Mesendoderm (in vitro differentiated cells): ENCODE measurements around the gene ALAS2. TPM values are rescaled to one million over a fixed set of nuclear protein-coding genes. Genes with fewer than 3 reads are reported as not detected.
"Not testable (repeated sequence)": the region's sequence is repeated elsewhere in the genome, so short reads cannot be mapped to it uniquely, and the experiment has no call there.

Experiments
- DNase-seq: peaks from one replicate; pipeline ENCODE4 v3.0.0; 2013
- H2AK5ac ChIP-seq: 2 replicates; pipeline ENCODE4 v1.6.1; 2013; ENCODE audit warnings: low read length, inconsistent platforms
- H2BK120ac ChIP-seq: 2 replicates; pipeline ENCODE4 v1.6.1; 2013; ENCODE audit warnings: low read depth, mild to moderate bottlenecking, low read length, moderate library complexity, mixed read lengths
- H2BK15ac ChIP-seq: replicated peaks from 2 replicates; pipeline ENCODE4 v1.6.1; 2013; ENCODE audit warnings: low read depth, mild to moderate bottlenecking, moderate library complexity
- H2BK5ac ChIP-seq: 2 replicates; pipeline ENCODE4 v1.6.1; 2013; ENCODE audit warnings: low read length, inconsistent platforms
- H3K18ac ChIP-seq: 2 replicates; pipeline ENCODE4 v1.6.1; 2013; ENCODE audit warnings: mild to moderate bottlenecking, low read length, mixed read lengths
- H3K23ac ChIP-seq: one replicate; pipeline ENCODE4 v1.6.1; 2013; ENCODE audit warnings: low read length
- H3K27ac ChIP-seq: 2 replicates; pipeline ENCODE4 v1.5.1; 2013; ENCODE audit warnings: low read depth, mild to moderate bottlenecking, inconsistent platforms, low read length, moderate library complexity
- H3K27me3 ChIP-seq: 2 replicates; pipeline ENCODE4 v1.6.1; 2013; ENCODE audit warnings: low read length, control low read depth, mild to moderate bottlenecking, inconsistent platforms; ENCODE audit not compliant: insufficient read depth, poor library complexity
- H3K36me3 ChIP-seq: 2 replicates; pipeline ENCODE4 v1.6.1; 2013; ENCODE audit warnings: low read length, inconsistent platforms; ENCODE audit not compliant: control insufficient read depth, insufficient read depth
- H3K4ac ChIP-seq: one replicate; pipeline ENCODE4 v1.6.1; 2013; ENCODE audit warnings: low read depth, mild to moderate bottlenecking, low read length, moderate library complexity
- H3K4me1 ChIP-seq: 2 replicates; pipeline ENCODE4 v1.6.1; 2013; ENCODE audit warnings: low read depth, low read length, inconsistent platforms; ENCODE audit not compliant: control insufficient read depth
- H3K4me2 ChIP-seq: 2 replicates; pipeline ENCODE4 v1.6.1; 2013; ENCODE audit warnings: low read length
- H3K4me3 ChIP-seq: 2 replicates; pipeline ENCODE4 v1.5.1; 2013; ENCODE audit warnings: mild to moderate bottlenecking, low read length
- H3K56ac ChIP-seq: one replicate; pipeline ENCODE4 v1.6.1; 2013; ENCODE audit warnings: low read length
- H3K79me1 ChIP-seq: 2 replicates; pipeline ENCODE4 v1.6.1; 2013; ENCODE audit warnings: low read length, inconsistent platforms
- H3K79me2 ChIP-seq: 2 replicates; pipeline ENCODE4 v1.6.1; 2013; ENCODE audit warnings: mild to moderate bottlenecking, low read length; ENCODE audit not compliant: control insufficient read depth, insufficient read depth
- H3K9ac ChIP-seq: 2 replicates; pipeline ENCODE4 v1.6.1; 2013; ENCODE audit warnings: low read length, inconsistent platforms
- H4K5ac ChIP-seq: one replicate; pipeline ENCODE4 v1.6.1; 2013; ENCODE audit warnings: low read length
- H4K8ac ChIP-seq: one replicate; pipeline ENCODE4 v1.6.1; 2013; ENCODE audit warnings: low read depth, mild to moderate bottlenecking, control low read depth, low read length, moderate library complexity
- WGBS: extraction: QIAGEN DNeasy Blood & Tissue Kit; methylation state at CpG from one replicate; pipeline ENCODE4 v1.1.7; 2013; ENCODE audit warnings: low lambda C conversion rate, missing lambda C conversion rate; ENCODE audit not compliant: insufficient coverage; ENCODE audit errors: extremely low coverage; 5-methylcytosine and 5-hydroxymethylcytosine counted together
- polyA plus RNA-seq, 2 experiments: library from polyadenylated mRNA; stranded (reverse); fragments of 200-250 nt; gene quantifications; one replicate each; pipeline ENCODE4 v1.2.3, GENCODE V29; 2013

Gene ALAS2, protein sequence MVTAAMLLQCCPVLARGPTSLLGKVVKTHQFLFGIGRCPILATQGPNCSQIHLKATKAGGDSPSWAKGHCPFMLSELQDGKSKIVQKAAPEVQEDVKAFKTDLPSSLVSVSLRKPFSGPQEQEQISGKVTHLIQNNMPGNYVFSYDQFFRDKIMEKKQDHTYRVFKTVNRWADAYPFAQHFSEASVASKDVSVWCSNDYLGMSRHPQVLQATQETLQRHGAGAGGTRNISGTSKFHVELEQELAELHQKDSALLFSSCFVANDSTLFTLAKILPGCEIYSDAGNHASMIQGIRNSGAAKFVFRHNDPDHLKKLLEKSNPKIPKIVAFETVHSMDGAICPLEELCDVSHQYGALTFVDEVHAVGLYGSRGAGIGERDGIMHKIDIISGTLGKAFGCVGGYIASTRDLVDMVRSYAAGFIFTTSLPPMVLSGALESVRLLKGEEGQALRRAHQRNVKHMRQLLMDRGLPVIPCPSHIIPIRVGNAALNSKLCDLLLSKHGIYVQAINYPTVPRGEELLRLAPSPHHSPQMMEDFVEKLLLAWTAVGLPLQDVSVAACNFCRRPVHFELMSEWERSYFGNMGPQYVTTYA
- polyA plus RNA-seq (2013, experiment 1 of 2) = 0.20 TPM
- 0.14 TPM for polyA plus RNA-seq (2013, experiment 2 of 2)

DNA sequence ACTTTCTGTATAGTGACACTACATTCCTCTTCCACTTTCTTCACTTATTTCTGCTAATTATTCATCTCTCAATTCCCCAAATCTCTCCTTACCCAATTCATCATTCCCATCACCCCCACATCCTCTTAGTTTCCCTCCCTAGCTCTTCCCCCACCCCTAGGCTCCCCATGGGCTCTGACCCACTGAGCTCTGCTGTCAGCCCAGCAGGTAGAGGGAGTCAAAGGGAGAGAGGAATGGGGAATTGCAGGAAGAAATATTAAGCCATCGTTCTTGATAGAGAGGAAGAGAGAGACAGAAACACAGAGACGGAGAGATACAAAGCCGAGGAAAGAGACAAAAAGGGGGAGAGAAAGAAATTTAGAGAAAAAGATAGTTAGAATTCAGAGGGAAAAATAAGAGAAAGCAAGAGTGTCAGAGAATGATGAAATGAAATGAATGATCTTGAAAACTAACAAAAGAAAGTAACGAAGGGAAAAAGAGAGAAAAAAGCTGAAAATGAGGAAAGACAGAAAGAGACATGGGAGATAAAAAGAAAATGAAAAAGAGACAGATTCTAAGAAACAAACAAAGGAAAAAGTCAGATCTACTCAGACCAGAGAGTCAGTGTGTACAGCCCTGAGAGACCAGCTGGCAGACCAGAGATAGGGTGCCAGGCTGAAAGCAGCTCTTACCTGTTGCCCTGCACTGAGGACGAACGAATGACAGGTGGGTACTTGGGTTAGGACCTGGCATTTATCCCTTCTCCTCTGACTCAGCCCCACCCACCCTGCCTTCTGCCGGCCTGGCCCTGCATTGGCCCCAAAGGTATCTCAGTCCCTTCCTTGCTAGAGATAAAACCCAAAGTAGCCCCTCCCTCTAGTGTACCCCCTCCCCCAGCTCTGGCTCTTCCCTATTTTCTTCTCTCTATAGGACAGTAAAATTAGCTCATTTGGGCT lies at the start of gene ALAS2:
Gene ALAS2, minus strand, starts transcription at position 707 of the 935 bp plus-strand sequence. CDS start 4,977 bp downstream, outside the sequence.
- Histone ChIP-seq H3K27ac (no peak within 1 kb of the TSS), H3K4me3 (no peak within 1 kb of the TSS), H3K4me2 (no peak within 1 kb of the TSS), H3K23ac (no peak within 1 kb of the TSS), H3K79me1 (no peaks in the 10 kb centered on the region), H4K5ac (no peak within 1 kb of the TSS), H3K4me1 (no peaks in the 10 kb centered on the region), H3K36me3 (no peaks in the 10 kb centered on the region), H3K18ac (no peak within 1 kb of the TSS), H3K4ac (no peak within 1 kb of the TSS), H3K56ac (no peak within 1 kb of the TSS), H3K27me3 (no peaks in the 10 kb centered on the region), H2BK15ac (no peak within 1 kb of the TSS), H2BK5ac (no peak within 1 kb of the TSS), H4K8ac (no peak within 1 kb of the TSS), H2BK120ac (no peak within 1 kb of the TSS), H2AK5ac (no peak within 1 kb of the TSS), H3K9ac (no peak within 1 kb of the TSS), H3K79me2 (no peaks in the 10 kb centered on the region)
- no CpG with 5 or more reads among the region's 7 CpGs for WGBS
- DNase-seq = no peak

DNA sequence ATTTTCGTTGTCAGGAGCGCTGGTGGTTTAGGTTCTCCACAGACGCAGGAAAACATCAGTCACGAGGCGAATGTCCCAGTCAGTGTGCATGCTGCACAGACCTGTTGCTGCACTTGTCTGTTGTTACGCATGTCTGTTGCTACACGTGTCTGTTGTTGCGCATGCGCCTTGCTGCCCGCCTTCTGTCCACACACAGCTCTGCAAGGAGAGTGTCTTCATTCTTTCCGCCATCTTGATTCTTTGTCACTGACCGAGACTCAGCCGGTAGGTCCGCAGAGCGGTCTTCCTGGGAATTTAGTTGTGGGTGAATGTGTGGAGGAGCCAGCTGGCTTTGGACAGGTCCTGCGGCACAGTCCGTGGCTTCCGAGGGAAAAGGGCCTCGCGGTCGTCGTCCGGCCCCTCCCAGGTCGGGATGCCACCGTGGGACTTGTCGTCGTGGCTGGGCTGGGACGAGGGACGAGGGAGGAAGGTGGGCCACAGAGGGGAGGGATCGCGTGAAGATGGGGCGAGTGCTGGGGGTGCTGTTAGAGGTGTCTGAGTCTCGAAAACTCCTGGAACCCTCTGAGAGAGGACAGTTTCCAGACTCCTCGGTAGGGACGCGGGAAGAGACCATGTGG lies 44.2 kb upstream of the ALAS2 start, which contains the start of gene PAGE2B:
Gene PAGE2B, plus strand, starts transcription at position 180 of the 617 bp plus-strand sequence. CDS start 1,012 bp downstream, outside the sequence.
- Histone ChIP-seq H2AK5ac (no peak within 1 kb of the TSS), H3K4me1 (no peaks in the 10 kb centered on the region), H2BK120ac (no peak within 1 kb of the TSS), H3K23ac (no peak within 1 kb of the TSS), H3K18ac (no peak within 1 kb of the TSS), H3K79me1 (no peaks in the 10 kb centered on the region), H3K79me2 (no peaks in the 10 kb centered on the region), H2BK15ac (no peak within 1 kb of the TSS), H3K9ac (no peak within 1 kb of the TSS), H4K8ac (no peak within 1 kb of the TSS), H3K4ac (no peak within 1 kb of the TSS), H3K27me3 (no peaks in the 10 kb centered on the region), H4K5ac (no peak within 1 kb of the TSS), H3K27ac (no peak within 1 kb of the TSS), H3K56ac (no peak within 1 kb of the TSS), H3K4me2 (no peak within 1 kb of the TSS), H3K4me3 (no peak within 1 kb of the TSS), H3K36me3 (no peaks in the 10 kb centered on the region), H2BK5ac (no peak within 1 kb of the TSS)
- DNase-seq = no peak
- WGBS = no CpG with 5 or more reads among the region's 36 CpGs

- Histone ChIP-seq H2BK15ac (no peak overlapping the region), H2BK5ac (no peak overlapping the region), H3K79me1 (no peaks in the 10 kb centered on the region), H4K5ac (no peak overlapping the region), H3K9ac (no peak overlapping the region), H3K23ac (no peak overlapping the region), H3K4ac (no peak overlapping the region), H2AK5ac (no peak overlapping the region), H3K18ac (no peak overlapping the region), H3K4me3 (no peak overlapping the region), H3K4me2 (no peak overlapping the region), H2BK120ac (no peak overlapping the region), H3K56ac (no peak overlapping the region), H3K36me3 (no peaks in the 10 kb centered on the region), H4K8ac (no peak overlapping the region), H3K27me3 (no peaks in the 10 kb centered on the region), H3K79me2 (no peaks in the 10 kb centered on the region), H3K27ac (no peak overlapping the region), H3K4me1 (no peaks in the 10 kb centered on the region)
- DNase-seq = no peak
- no CpG with 5 or more reads among the region's 3 CpGs for WGBS
Measured at GRCh38 chrX:55072286-55072685, 41.5 kb upstream of the ALAS2 start.

GRCh38 chrX:55067180-55067579 lies 36.4 kb upstream of the ALAS2 start:
- H3K27me3 ChIP-seq, H2BK120ac ChIP-seq, H3K4me3 ChIP-seq, H4K8ac ChIP-seq, H3K4me2 ChIP-seq, H3K79me2 ChIP-seq, H3K9ac ChIP-seq, DNase-seq, H3K79me1 ChIP-seq, H3K4me1 ChIP-seq, H3K4ac ChIP-seq, H2AK5ac ChIP-seq, H4K5ac ChIP-seq, H2BK5ac ChIP-seq, H3K36me3 ChIP-seq, H2BK15ac ChIP-seq, H3K18ac ChIP-seq, H3K23ac ChIP-seq, H3K27ac ChIP-seq, H3K56ac ChIP-seq: not testable (repeated sequence)
- no CpG with 5 or more reads among the region's 2 CpGs for whole genome bisulfite sequencing

DNA sequence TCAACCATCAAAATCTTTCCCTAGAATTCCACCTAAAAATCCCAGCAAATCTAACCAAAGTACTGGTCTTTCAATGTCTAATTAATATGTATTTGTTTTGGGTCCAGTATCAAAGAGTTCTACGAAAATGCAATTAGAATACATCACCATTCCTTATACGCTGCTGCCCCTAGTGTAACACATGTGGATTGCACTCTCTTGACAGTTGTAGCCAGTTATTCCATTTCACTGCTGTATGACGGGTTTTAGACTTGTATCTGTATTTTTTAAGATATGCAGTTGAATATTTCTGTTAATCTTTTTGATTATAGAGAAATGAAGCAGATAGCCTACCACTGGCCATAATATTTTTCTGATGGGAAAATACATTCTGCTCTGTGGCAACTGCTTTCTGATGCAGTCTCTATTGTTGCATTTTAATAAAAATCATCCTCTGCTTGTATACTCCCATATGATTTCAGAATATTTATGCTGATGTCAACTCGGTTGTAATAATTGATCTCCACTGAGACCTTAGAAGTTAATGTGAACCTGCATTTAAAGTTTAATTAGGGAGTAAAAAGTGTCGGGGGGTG lies 27.0 kb upstream of the ALAS2 start:
- no peak overlapping the region for H4K5ac ChIP-seq
- peak; percentile 14 for DNase-seq
- no peak overlapping the region for H4K8ac ChIP-seq
- H3K9ac ChIP-seq = no peak overlapping the region
- no peak overlapping the region for H3K27ac ChIP-seq
- no peaks in the 10 kb centered on the region for H3K36me3 ChIP-seq
- H3K27me3 ChIP-seq = no peaks in the 10 kb centered on the region
- no peak overlapping the region for H3K18ac ChIP-seq
- no peak overlapping the region for H2AK5ac ChIP-seq
- no peak overlapping the region for H3K4me2 ChIP-seq
- no peak overlapping the region for H3K56ac ChIP-seq
- H3K4me3 ChIP-seq = no peak overlapping the region
- H3K79me2 ChIP-seq = no peaks in the 10 kb centered on the region
- no peak overlapping the region for H3K23ac ChIP-seq
- H2BK120ac ChIP-seq = no peak overlapping the region
- H2BK5ac ChIP-seq = no peak overlapping the region
- no peak overlapping the region for H3K4ac ChIP-seq
- WGBS = no CpG with 5 or more reads among the region's 5 CpGs
- no peak overlapping the region for H2BK15ac ChIP-seq
- no peaks in the 10 kb centered on the region for H3K79me1 ChIP-seq
- H3K4me1 ChIP-seq = no peaks in the 10 kb centered on the region
